Subcutaneous abdominal adipose tissue (tissue), 5 donors: ENCODE measurements around the gene DNAH8.
"Not testable (repeated sequence)": the region's sequence is repeated elsewhere in the genome, so short reads cannot be mapped to it uniquely, and the experiment has no call there.

Experiments used
- H3K27ac ChIP-seq: one replicate; pipeline ENCODE4 v1.7.0; 2013; ENCODE audit warnings: low read depth, mild to moderate bottlenecking, inconsistent platforms, low read length, moderate library complexity
- H3K27me3 ChIP-seq, 5 donors: one replicate each; pipeline ENCODE4 v1.7.0; 2013; ENCODE audit warnings: low read length in 5 of 5, inconsistent platforms in 1 of 5; ENCODE audit not compliant: control insufficient read depth in 5 of 5, insufficient read depth in 4 of 5
- H3K36me3 ChIP-seq, 5 donors: one replicate each; pipeline ENCODE4 v1.7.0; 2013; ENCODE audit warnings: low read length in 5 of 5; ENCODE audit not compliant: control insufficient read depth in 5 of 5, insufficient read depth in 5 of 5
- H3K4me1 ChIP-seq, 5 donors: one replicate each; pipeline ENCODE4 v1.7.0; 2013; ENCODE audit warnings: low read length in 5 of 5, mild to moderate bottlenecking in 3 of 5, moderate library complexity in 1 of 5; ENCODE audit not compliant: control insufficient read depth in 5 of 5, insufficient read depth in 5 of 5
- H3K4me3 ChIP-seq, 5 donors: one replicate each; pipeline ENCODE4 v1.7.0; 2013; ENCODE audit warnings: low read length in 5 of 5, low read depth in 1 of 5
- H3K9ac ChIP-seq, 5 donors: one replicate each; pipeline ENCODE4 v1.7.0; 2013; ENCODE audit warnings: low read length in 5 of 5, mild to moderate bottlenecking in 4 of 5, moderate library complexity in 3 of 5
- H3K9me3 ChIP-seq, 5 donors: one replicate each; pipeline ENCODE4 v1.7.0; 2013; ENCODE audit warnings: low read length in 5 of 5; ENCODE audit not compliant: control insufficient read depth in 5 of 5
- donor health status: healthy.
- donor health status: healthy.
- donor health status: healthy.
- donor health status: healthy.
- donor health status: healthy.

DNAH8 gene

GRCh38 chr6:38865521-38866174, 150.5 kb downstream of the DNAH8 start:
- no peak overlapping the region for H3K4me3 ChIP-seq

GRCh38 chr6:38867726-38868125, 152.6 kb downstream of the DNAH8 start:
- Histone ChIP-seq H3K9me3 (no peaks in the 10 kb centered on the region), H3K9ac (no peak overlapping the region), H3K27ac (no peak overlapping the region), H3K4me1 (no peaks in the 10 kb centered on the region), H3K36me3 (no peaks in the 10 kb centered on the region), H3K27me3 (peaks cover 0 to 3% (median 2%) of the 10 kb centered on the region in 5 donors), H3K4me3 (no peak overlapping the region)

More at GRCh38 chr6:38865521-38866174, 150.5 kb downstream of the DNAH8 start:
- Histone ChIP-seq H3K36me3 (no peaks in the 10 kb centered on the region), H3K9me3 (no peaks in the 10 kb centered on the region), H3K27ac (no peak overlapping the region), H3K27me3 (peaks cover 0 to 3% (median 0%) of the 10 kb centered on the region in 5 donors), H3K9ac (no peak overlapping the region), H3K4me1 (no peaks in the 10 kb centered on the region)

DNA sequence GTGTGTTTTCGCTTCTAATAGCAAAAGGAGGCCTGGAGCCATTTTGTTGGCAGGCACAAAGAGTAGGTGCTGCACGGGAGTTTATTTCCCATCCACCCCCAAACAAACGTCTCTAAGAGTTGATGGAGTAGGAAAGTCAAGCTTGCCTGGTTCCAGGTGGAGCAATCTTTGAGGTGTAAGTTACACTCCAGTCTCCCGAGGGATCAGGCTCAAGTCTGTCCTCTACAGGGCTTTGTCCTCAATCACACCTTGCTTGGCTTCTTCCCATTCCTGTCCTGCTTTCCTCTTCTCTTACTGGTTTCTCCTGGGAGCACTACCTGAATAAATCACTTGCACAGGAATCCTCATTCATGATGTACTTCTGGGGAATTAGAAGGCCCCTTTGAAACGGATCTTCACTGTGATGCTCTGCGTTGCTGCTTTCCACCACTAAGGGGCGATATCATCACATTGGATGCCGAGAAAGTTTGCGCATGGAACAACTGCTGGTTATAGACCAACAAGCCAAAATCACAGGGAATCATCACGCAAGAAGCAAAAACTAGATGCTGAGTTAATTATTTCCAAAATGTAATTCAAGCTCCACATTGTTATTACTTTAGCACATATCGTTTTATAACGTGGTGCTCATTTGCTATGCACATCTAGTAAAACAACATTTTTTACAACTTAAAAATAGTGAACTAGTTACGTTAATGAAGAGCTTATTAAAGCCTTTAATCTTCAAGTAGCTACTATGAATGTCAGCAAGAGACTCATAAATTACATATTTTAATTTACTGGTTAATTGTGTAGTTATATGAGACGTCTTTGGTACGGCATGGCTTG, 156.8 kb downstream of the DNAH8 start:
- H3K9me3 ChIP-seq: no peaks in the 10 kb centered on the region

GRCh38 chr6:38873001-38873400, 157.9 kb downstream of the DNAH8 start:
- no peaks in the 10 kb centered on the region for H3K9me3 ChIP-seq
- no peak overlapping the region for H3K4me3 ChIP-seq
- H3K27ac ChIP-seq: no peak overlapping the region

More for the DNA sequence above, 156.8 kb downstream of the DNAH8 start:
- Histone ChIP-seq H3K4me3 (no peak overlapping the region), H3K4me1 (peaks cover 0 to 13% (median 10%) of the 10 kb centered on the region in 5 donors), H3K36me3 (no peaks in the 10 kb centered on the region), H3K27ac (no peak overlapping the region), H3K9ac (no peak overlapping the region), H3K27me3 (peaks cover 0 to 2% (median 0%) of the 10 kb centered on the region in 5 donors)

DNA sequence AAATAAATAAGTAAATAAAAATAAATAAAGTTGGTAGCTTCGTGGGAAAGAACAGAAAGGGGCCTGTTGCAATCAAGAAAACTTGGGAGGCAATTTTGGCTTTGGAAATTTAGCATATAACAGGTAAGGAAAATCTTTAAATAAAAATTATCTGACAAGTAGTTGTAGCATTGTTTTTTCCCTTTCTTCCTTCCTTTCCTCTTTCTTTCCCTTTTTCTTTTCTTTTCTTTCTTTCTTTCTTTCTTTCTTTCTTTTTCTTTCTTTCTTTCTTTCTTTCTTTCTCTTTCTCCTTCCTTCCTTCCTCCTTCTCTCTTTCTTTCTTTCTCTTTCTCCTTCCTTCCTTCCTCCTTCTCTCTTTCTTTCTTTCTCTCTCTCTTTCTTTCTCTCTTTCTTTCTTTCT, 158.7 kb downstream of the DNAH8 start:
- H3K4me3 ChIP-seq, H3K9me3 ChIP-seq, H3K36me3 ChIP-seq, H3K27ac ChIP-seq, H3K9ac ChIP-seq, H3K27me3 ChIP-seq: not testable (repeated sequence)
- peaks cover 0 to 19% (median 11%) of the 10 kb centered on the region in 5 donors for H3K4me1 ChIP-seq

More at GRCh38 chr6:38873001-38873400, 157.9 kb downstream of the DNAH8 start:
- Histone ChIP-seq H3K36me3 (no peaks in the 10 kb centered on the region), H3K27me3 (peaks cover 0 to 2% (median 0%) of the 10 kb centered on the region in 5 donors), H3K9ac (no peak overlapping the region), H3K4me1 (peaks cover 0 to 19% (median 11%) of the 10 kb centered on the region in 5 donors)

DNA sequence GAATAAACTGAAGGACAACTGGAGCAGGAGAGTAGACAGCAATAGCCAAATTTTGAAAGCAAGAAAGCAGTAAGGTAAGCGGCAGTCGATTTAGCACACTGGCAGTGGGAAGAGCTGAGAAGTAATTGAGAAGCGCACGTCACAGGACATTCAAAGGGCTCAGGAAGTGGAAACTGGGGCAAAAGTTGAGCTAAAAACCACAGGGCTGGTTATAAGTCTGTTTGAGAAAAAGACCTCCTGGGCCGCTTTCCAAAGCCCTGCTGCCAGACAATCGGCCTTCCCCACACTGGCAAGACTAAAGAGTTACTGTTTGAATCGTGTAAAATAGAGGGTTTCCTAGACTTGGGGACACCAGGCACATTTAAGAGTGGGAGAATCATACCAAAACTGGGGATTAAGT, 161.4 kb downstream of the DNAH8 start:
- Histone ChIP-seq H3K9me3 (no peaks in the 10 kb centered on the region), H3K27ac (peak overlapping the region; percentile 67)

GRCh38 chr6:38877721-38878120, 162.6 kb downstream of the DNAH8 start:
- H3K4me1 ChIP-seq: peaks cover 0 to 19% (median 11%) of the 10 kb centered on the region in 5 donors
- no peak overlapping the region for H3K4me3 ChIP-seq
- H3K36me3 ChIP-seq: no peaks in the 10 kb centered on the region
- H3K9ac ChIP-seq: no peak overlapping the region
- no peaks in the 10 kb centered on the region for H3K27me3 ChIP-seq
- H3K27ac ChIP-seq: no peak overlapping the region
- H3K9me3 ChIP-seq: no peaks in the 10 kb centered on the region

More for the DNA sequence above, 161.4 kb downstream of the DNAH8 start:
- Histone ChIP-seq H3K27me3 (peaks cover 0 to 2% (median 0%) of the 10 kb centered on the region in 5 donors), H3K36me3 (no peaks in the 10 kb centered on the region), H3K9ac (peak overlapping the region in 2 of 5 donors; percentile 10 to 20), H3K4me1 (peaks cover 0 to 19% (median 11%) of the 10 kb centered on the region in 5 donors), H3K4me3 (no peak overlapping the region)

DNA sequence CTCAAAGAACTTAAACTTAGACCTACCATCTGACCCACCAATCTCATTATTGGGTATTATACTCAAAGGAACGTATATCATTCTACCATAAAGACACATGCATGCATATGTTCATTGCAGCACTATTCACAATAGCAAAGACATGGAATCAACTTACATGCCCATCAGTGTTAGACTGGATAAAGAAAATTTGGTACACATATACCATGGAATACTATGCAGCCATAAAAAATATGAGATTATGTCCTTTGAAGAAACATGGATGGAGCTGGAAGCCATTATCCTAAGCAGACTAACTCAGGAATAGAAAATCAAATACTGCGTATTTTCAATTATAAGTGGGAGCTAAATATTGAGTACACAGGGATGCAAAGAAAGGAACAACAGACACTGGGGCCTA, 167.0 kb downstream of the DNAH8 start:
- H3K9ac ChIP-seq: no peak overlapping the region
- peaks cover 0 to 4% (median 0%) of the 10 kb centered on the region in 5 donors for H3K4me1 ChIP-seq
- no peaks in the 10 kb centered on the region for H3K27me3 ChIP-seq
- no peaks in the 10 kb centered on the region for H3K36me3 ChIP-seq
- no peaks in the 10 kb centered on the region for H3K9me3 ChIP-seq
- H3K4me3 ChIP-seq: no peak overlapping the region
- no peak overlapping the region for H3K27ac ChIP-seq

GRCh38 chr6:38897507-38897906, 182.4 kb downstream of the DNAH8 start:
- no peak overlapping the region for H3K4me3 ChIP-seq
- no peak overlapping the region for H3K9ac ChIP-seq
- H3K36me3 ChIP-seq: no peaks in the 10 kb centered on the region
- no peaks in the 10 kb centered on the region for H3K27me3 ChIP-seq
- no peaks in the 10 kb centered on the region for H3K9me3 ChIP-seq
- H3K27ac ChIP-seq: no peak overlapping the region
- no peaks in the 10 kb centered on the region for H3K4me1 ChIP-seq
